GM23338 (cell line): Measurements from ENCODE around the gene DYRK1A. TPM values are rescaled to one million over a fixed set of nuclear protein-coding genes. Genes with fewer than 3 reads are reported as not detected.

ENCODE experiments used
- ATAC-seq: fragments of 200-7000 bp; cut with Tn5 transposase; 3 replicates; pipeline ENCODE4 v1.9.1; 2020
- DNase-seq: peaks from one replicate; pipeline ENCODE4 v3.0.0-alpha.2; 2015; ENCODE audit warnings: low spot score
- H2AFZ ChIP-seq: fragments of 200-600 bp; sonication (generic); 2 replicates; pipeline ENCODE4 v1.8.0; 2016; ENCODE audit warnings: antibody characterized with exemption, mild to moderate bottlenecking, moderate library complexity
- H3F3A ChIP-seq: fragments of 200-600 bp; sonication (generic); replicated peaks from 2 replicates; pipeline ENCODE4 v1.8.0; 2017; ENCODE audit warnings: antibody characterized with exemption, mixed run types, low read depth
- H3K27ac ChIP-seq: fragments of 200-600 bp; sonication (generic); 2 replicates; pipeline ENCODE4 v1.6.1; 2016; ENCODE audit warnings: low read depth
- H3K27me3 ChIP-seq: fragments of 200-600 bp; sonication (generic); 2 replicates; pipeline ENCODE4 v1.8.0; 2016; ENCODE audit warnings: mild to moderate bottlenecking, mixed run types, moderate library complexity; ENCODE audit not compliant: insufficient read depth
- H3K36me3 ChIP-seq: fragments of 200-600 bp; sonication (generic); 2 replicates; pipeline ENCODE4 v1.8.0; 2016; ENCODE audit warnings: mild to moderate bottlenecking; ENCODE audit not compliant: insufficient read depth
- H3K4me1 ChIP-seq: fragments of 200-600 bp; sonication (generic); 2 replicates; pipeline ENCODE4 v1.8.0; 2016; ENCODE audit warnings: mild to moderate bottlenecking, moderate library complexity; ENCODE audit not compliant: insufficient read depth
- H3K4me2 ChIP-seq: fragments of 200-600 bp; sonication (generic); 2 replicates; pipeline ENCODE4 v1.7.1; 2017; ENCODE audit warnings: mixed run types
- H3K4me3 ChIP-seq: fragments of 200-600 bp; sonication (generic); 2 replicates; pipeline ENCODE4 v1.6.1; 2016; ENCODE audit warnings: mixed run types
- H3K79me2 ChIP-seq: fragments of 200-600 bp; sonication (generic); replicated peaks from 2 replicates; pipeline ENCODE4 v1.8.0; 2017; ENCODE audit warnings: mild to moderate bottlenecking; ENCODE audit not compliant: insufficient read depth
- H3K9me2 ChIP-seq: fragments of 200-600 bp; sonication (generic); 2 replicates; pipeline ENCODE4 v1.8.0; 2017; ENCODE audit not compliant: insufficient read depth
- H4K20me1 ChIP-seq: fragments of 200-600 bp; sonication (generic); replicated peaks from 2 replicates; pipeline ENCODE4 v1.8.0; 2017; ENCODE audit warnings: mild to moderate bottlenecking; ENCODE audit not compliant: insufficient read depth
- H3K27ac Mint-ChIP-seq: 2 replicates; pipeline ENCODE4 v1.8.0; 2020; ENCODE audit warnings: inconsistent platforms, mild to moderate bottlenecking, moderate library complexity, mixed read lengths
- H3K27me3 Mint-ChIP-seq: 3 replicates; pipeline ENCODE4 v1.8.0; 2022; ENCODE audit warnings: low read depth, mild to moderate bottlenecking, moderate library complexity, mixed read lengths, inconsistent platforms; ENCODE audit not compliant: insufficient read depth, poor library complexity
- H3K36me3 Mint-ChIP-seq: 3 replicates; pipeline ENCODE4 v1.8.0; 2021; ENCODE audit warnings: low read depth, mild to moderate bottlenecking, inconsistent platforms, moderate library complexity, mixed read lengths
- H3K4me1 Mint-ChIP-seq: 3 replicates; pipeline ENCODE4 v1.8.0; 2020; ENCODE audit warnings: mild to moderate bottlenecking, inconsistent platforms, mixed read lengths
- H3K4me3 Mint-ChIP-seq: 3 replicates; pipeline ENCODE4 v1.8.0; 2021; ENCODE audit warnings: moderate library complexity, mild to moderate bottlenecking, inconsistent platforms, mixed read lengths
- H3K9me3 Mint-ChIP-seq: 3 replicates; pipeline ENCODE4 v1.8.0; 2020; ENCODE audit warnings: moderate library complexity, mild to moderate bottlenecking, inconsistent platforms, mixed read lengths
- CREB1 ChIP-seq: fragments of 250-450 bp; sonication (Bioruptor Pico); IDR thresholded peaks from 2 replicates; pipeline ENCODE4 v1.5.0; 2020; ENCODE audit warnings: low read depth, mild to moderate bottlenecking, moderate library complexity
- CTCF ChIP-seq, 2 experiments: fragments of 200-600 bp in 1 of 2; sonication (generic) in 1 of 2; conservative IDR thresholded peaks; 2 replicates each; pipeline versions ENCODE4 v1.5.1 to v1.6.1; 2016 to 2017; ENCODE audit warnings: antibody characterized with exemption in 2 of 2, low read depth in 2 of 2, mild to moderate bottlenecking in 2 of 2, moderate library complexity in 1 of 2
- ETS1 ChIP-seq: IDR thresholded peaks from 2 replicates; pipeline ENCODE4 v1.6.1; 2016; ENCODE audit warnings: antibody characterized with exemption
- EZH2 ChIP-seq: fragments of 200-600 bp; sonication (generic); IDR thresholded peaks from one replicate; pipeline ENCODE4 v1.8.0; 2017; ENCODE audit warnings: antibody characterized with exemption, mild to moderate bottlenecking, low read depth; ENCODE audit not compliant: unreplicated experiment
- EZH2phosphoT487 ChIP-seq: fragments of 200-600 bp; sonication (generic); IDR thresholded peaks from one replicate; pipeline ENCODE4 v1.8.1; 2018; ENCODE audit warnings: antibody characterized with exemption; ENCODE audit not compliant: unreplicated experiment
- JUNB ChIP-seq: IDR thresholded peaks from one replicate; pipeline ENCODE4 v1.6.1; 2016; ENCODE audit warnings: antibody characterized with exemption; ENCODE audit not compliant: unreplicated experiment
- POLR2AphosphoS5 ChIP-seq: IDR thresholded peaks from 2 replicates; pipeline ENCODE4 v1.6.1; 2016; ENCODE audit warnings: antibody characterized with exemption, low read depth
- STAT1 ChIP-seq: IDR thresholded peaks from one replicate; pipeline ENCODE4 v1.6.1; 2016; ENCODE audit warnings: antibody characterized with exemption; ENCODE audit not compliant: unreplicated experiment
- ZNF114 ChIP-seq: fragments of 250-450 bp; sonication (Bioruptor Pico); IDR thresholded peaks from 2 replicates; pipeline ENCODE4 v1.5.0; 2020; ENCODE audit warnings: mild to moderate bottlenecking, moderate library complexity
- ZNF331 ChIP-seq: fragments of 250-450 bp; sonication (Bioruptor Pico); IDR thresholded peaks from 2 replicates; pipeline ENCODE4 v1.5.0; 2020; ENCODE audit warnings: low read depth, mild to moderate bottlenecking, moderate library complexity
- polyA plus RNA-seq: library from polyadenylated mRNA; unstranded; fragments of >200 nt; fragmentation: Nextera tagmentation; extraction: Ambion mirVana; gene quantifications from 2 replicates; pipeline ENCODE4 v1.2.1, GENCODE V29; 2016
- total RNA-seq: library from RNA; depleted of rRNA; stranded (reverse); fragments of >200 nt; shearing (Covaris generic); gene quantifications from 2 replicates; pipeline ENCODE4 v1.2.3, GENCODE V29; 2014
- TF ChIP-seq, protein P1 (sequence below): IDR thresholded peaks from one replicate; pipeline ENCODE4 v1.6.1; 2018; ENCODE audit warnings: antibody characterized with exemption; ENCODE audit not compliant: unreplicated experiment
- TF ChIP-seq, protein P2 (sequence below): fragments of 250-450 bp; sonication (Bioruptor Pico); IDR thresholded peaks from 2 replicates; pipeline ENCODE4 v1.5.0; 2020; ENCODE audit warnings: mild to moderate bottlenecking, moderate library complexity

Gene DYRK1A
- total and polyA plus RNA-seq, 2 experiments from 2014 or later, result 10.3 to 84.7 TPM

GRCh38 chr21:37554661-37555379 lies 188.2 kb downstream of the DYRK1A start (continued):
- TF ChIP-seq, protein P1, sequence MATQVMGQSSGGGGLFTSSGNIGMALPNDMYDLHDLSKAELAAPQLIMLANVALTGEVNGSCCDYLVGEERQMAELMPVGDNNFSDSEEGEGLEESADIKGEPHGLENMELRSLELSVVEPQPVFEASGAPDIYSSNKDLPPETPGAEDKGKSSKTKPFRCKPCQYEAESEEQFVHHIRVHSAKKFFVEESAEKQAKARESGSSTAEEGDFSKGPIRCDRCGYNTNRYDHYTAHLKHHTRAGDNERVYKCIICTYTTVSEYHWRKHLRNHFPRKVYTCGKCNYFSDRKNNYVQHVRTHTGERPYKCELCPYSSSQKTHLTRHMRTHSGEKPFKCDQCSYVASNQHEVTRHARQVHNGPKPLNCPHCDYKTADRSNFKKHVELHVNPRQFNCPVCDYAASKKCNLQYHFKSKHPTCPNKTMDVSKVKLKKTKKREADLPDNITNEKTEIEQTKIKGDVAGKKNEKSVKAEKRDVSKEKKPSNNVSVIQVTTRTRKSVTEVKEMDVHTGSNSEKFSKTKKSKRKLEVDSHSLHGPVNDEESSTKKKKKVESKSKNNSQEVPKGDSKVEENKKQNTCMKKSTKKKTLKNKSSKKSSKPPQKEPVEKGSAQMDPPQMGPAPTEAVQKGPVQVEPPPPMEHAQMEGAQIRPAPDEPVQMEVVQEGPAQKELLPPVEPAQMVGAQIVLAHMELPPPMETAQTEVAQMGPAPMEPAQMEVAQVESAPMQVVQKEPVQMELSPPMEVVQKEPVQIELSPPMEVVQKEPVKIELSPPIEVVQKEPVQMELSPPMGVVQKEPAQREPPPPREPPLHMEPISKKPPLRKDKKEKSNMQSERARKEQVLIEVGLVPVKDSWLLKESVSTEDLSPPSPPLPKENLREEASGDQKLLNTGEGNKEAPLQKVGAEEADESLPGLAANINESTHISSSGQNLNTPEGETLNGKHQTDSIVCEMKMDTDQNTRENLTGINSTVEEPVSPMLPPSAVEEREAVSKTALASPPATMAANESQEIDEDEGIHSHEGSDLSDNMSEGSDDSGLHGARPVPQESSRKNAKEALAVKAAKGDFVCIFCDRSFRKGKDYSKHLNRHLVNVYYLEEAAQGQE, result no peak

DNA sequence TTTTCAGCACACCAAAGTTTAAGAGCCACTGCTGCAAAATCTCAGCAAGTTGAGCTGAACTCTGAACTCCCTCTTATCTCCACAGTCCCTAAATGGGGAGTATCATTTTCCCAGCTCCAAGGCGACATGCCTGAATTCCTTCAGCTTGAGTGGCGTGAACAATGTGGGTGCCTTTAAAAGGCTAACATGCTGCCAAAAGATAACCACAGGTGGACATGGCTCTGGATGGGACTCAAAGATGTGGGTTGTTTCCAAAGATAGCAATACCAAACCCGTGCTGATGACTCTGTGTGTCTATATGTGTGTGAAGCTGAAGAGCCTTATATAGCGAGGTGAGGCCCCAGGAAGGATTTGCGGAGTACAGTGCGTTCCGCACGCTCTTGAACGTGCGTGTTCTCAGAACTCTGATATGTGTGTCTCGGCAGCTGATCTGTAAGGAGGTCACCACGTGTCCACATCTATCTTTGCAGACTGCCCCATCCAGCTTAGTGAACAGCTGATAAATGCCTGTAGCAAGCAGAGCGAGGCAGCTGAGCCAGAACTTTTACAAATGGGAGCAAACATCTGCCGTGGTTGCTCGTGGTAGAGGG lies 189.2 kb downstream of the DYRK1A start:
- ATAC-seq, result no peak
- no peaks in the 10 kb centered on the region for H3K36me3 Mint-ChIP-seq
- TF ChIP-seq EZH2phosphoT487 (no peak), ZNF114 (CRISPR knock-in tag) (no peak), CTCF (conservative IDR thresholded peaks at IDR 0.05; ENCODE audit: low read depth in 2 of 2) (no peak), POLR2AphosphoS5 (no peak), ETS1 (no peak), JUNB (no peak), EZH2 (no peak), ZNF331 (CRISPR knock-in tag) (no peak), STAT1 (no peak), CREB1 (CRISPR knock-in tag) (no peak)
- TF ChIP-seq, protein P2, sequence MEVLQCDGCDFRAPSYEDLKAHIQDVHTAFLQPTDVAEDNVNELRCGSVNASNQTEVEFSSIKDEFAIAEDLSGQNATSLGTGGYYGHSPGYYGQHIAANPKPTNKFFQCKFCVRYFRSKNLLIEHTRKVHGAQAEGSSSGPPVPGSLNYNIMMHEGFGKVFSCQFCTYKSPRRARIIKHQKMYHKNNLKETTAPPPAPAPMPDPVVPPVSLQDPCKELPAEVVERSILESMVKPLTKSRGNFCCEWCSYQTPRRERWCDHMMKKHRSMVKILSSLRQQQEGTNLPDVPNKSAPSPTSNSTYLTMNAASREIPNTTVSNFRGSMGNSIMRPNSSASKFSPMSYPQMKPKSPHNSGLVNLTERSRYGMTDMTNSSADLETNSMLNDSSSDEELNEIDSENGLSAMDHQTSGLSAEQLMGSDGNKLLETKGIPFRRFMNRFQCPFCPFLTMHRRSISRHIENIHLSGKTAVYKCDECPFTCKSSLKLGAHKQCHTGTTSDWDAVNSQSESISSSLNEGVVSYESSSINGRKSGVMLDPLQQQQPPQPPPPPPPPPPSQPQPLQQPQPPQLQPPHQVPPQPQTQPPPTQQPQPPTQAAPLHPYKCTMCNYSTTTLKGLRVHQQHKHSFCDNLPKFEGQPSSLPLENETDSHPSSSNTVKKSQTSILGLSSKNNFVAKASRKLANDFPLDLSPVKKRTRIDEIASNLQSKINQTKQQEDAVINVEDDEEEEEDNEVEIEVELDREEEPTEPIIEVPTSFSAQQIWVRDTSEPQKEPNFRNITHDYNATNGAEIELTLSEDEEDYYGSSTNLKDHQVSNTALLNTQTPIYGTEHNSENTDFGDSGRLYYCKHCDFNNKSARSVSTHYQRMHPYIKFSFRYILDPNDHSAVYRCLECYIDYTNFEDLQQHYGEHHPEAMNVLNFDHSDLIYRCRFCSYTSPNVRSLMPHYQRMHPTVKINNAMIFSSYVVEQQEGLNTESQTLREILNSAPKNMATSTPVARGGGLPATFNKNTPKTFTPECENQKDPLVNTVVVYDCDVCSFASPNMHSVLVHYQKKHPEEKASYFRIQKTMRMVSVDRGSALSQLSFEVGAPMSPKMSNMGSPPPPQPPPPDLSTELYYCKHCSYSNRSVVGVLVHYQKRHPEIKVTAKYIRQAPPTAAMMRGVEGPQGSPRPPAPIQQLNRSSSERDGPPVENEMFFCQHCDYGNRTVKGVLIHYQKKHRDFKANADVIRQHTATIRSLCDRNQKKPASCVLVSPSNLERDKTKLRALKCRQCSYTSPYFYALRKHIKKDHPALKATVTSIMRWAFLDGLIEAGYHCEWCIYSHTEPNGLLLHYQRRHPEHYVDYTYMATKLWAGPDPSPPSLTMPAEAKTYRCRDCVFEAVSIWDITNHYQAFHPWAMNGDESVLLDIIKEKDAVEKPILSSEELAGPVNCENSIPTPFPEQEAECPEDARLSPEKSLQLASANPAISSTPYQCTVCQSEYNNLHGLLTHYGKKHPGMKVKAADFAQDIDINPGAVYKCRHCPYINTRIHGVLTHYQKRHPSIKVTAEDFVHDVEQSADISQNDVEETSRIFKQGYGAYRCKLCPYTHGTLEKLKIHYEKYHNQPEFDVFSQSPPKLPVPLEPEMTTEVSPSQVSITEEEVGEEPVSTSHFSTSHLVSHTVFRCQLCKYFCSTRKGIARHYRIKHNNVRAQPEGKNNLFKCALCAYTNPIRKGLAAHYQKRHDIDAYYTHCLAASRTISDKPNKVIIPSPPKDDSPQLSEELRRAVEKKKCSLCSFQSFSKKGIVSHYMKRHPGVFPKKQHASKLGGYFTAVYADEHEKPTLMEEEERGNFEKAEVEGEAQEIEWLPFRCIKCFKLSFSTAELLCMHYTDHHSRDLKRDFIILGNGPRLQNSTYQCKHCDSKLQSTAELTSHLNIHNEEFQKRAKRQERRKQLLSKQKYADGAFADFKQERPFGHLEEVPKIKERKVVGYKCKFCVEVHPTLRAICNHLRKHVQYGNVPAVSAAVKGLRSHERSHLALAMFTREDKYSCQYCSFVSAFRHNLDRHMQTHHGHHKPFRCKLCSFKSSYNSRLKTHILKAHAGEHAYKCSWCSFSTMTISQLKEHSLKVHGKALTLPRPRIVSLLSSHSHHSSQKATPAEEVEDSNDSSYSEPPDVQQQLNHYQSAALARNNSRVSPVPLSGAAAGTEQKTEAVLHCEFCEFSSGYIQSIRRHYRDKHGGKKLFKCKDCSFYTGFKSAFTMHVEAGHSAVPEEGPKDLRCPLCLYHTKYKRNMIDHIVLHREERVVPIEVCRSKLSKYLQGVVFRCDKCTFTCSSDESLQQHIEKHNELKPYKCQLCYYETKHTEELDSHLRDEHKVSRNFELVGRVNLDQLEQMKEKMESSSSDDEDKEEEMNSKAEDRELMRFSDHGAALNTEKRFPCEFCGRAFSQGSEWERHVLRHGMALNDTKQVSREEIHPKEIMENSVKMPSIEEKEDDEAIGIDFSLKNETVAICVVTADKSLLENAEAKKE (CRISPR knock-in tag), result no peak

More for the DNA sequence above, 189.2 kb downstream of the DYRK1A start:
- H3K27me3 Mint-ChIP-seq, result peaks cover 3% of the 10 kb centered on the region
- no peak overlapping the region for H3K4me3 Mint-ChIP-seq
- Histone ChIP-seq H3K79me2 (no peaks in the 10 kb centered on the region), H3K4me1 (no peaks in the 10 kb centered on the region), H3K4me2 (no peak overlapping the region), H2AFZ (no peak overlapping the region; the same call in 1 of the 2 replicates), H4K20me1 (no peaks in the 10 kb centered on the region), H3K4me3 (no peak overlapping the region), H3K9me2 (peaks cover 11% of the 10 kb centered on the region), H3K36me3 (no peaks in the 10 kb centered on the region), H3K27ac (no peak overlapping the region), H3K27me3 (no peaks in the 10 kb centered on the region), H3F3A (no peaks in the 10 kb centered on the region)
- no peak overlapping the region for H3K27ac Mint-ChIP-seq
- no peak for DNase-seq
- H3K4me1 Mint-ChIP-seq, result peaks cover 4% of the 10 kb centered on the region
- H3K9me3 Mint-ChIP-seq, result no peaks in the 10 kb centered on the region; the same call in 2 of the 3 replicates
